ENCODE data around the gene PHF8.

DNA sequence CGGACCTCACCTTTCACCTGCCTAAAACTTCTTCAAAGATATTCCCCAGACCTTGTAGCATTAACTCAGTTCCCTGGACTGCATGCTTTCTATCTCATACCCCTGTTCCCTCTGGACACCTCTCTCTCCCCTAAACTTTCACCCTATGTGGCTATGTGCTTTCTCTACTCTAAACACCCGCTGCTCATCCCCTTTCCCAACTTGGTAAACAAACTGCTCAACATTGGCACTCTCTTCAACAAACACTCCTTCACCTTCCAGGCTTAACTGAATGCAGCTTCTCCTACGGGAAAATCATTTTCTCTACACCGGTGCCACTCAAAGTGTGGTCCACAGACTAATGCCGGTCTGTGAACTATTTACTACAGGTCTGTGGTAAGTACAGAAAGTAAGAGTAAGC lies 19.9 kb downstream of the PHF8 start:
- TF ChIP-seq POLR2AphosphoS5 (IDR thresholded peaks at IDR 0.05; ENCODE audit: low read depth, low read length) (no peak), TAF1 (IDR thresholded peaks at IDR 0.05; ENCODE audit: borderline replicate concordance, insufficient read depth, low read length) (no peak), FOXP2 (optimal IDR thresholded peaks at IDR 0.05; ENCODE audit: borderline replicate concordance, extremely low read depth, extremely low read length, insufficient read depth) (no peak)
- TF ChIP-seq, protein P1, sequence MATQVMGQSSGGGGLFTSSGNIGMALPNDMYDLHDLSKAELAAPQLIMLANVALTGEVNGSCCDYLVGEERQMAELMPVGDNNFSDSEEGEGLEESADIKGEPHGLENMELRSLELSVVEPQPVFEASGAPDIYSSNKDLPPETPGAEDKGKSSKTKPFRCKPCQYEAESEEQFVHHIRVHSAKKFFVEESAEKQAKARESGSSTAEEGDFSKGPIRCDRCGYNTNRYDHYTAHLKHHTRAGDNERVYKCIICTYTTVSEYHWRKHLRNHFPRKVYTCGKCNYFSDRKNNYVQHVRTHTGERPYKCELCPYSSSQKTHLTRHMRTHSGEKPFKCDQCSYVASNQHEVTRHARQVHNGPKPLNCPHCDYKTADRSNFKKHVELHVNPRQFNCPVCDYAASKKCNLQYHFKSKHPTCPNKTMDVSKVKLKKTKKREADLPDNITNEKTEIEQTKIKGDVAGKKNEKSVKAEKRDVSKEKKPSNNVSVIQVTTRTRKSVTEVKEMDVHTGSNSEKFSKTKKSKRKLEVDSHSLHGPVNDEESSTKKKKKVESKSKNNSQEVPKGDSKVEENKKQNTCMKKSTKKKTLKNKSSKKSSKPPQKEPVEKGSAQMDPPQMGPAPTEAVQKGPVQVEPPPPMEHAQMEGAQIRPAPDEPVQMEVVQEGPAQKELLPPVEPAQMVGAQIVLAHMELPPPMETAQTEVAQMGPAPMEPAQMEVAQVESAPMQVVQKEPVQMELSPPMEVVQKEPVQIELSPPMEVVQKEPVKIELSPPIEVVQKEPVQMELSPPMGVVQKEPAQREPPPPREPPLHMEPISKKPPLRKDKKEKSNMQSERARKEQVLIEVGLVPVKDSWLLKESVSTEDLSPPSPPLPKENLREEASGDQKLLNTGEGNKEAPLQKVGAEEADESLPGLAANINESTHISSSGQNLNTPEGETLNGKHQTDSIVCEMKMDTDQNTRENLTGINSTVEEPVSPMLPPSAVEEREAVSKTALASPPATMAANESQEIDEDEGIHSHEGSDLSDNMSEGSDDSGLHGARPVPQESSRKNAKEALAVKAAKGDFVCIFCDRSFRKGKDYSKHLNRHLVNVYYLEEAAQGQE (IDR thresholded peaks at IDR 0.05; ENCODE audit: insufficient read depth in 1 of 2, low read depth in 2 of 2, low read length in 2 of 2), result no peak
